ENCODE results near the gene LENG9.

Gene LENG9

DNA sequence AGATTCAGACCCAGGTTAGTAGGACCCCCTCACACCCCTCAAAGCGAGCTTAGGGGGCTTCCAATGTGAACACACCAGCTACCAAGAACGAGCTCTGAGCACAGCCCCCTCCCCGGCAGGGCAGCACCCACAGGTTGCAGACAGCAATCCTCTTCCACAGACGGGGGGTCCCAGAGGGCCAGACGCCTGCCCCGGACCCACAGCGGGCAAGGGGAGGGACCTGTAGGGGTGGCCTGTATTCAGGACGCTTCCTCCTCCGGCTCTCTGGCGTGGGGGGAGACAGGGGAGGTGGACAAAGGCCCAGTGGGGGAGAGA is 43.6 kb downstream of the LENG9 start:
- no peak for DNase-seq

DNA sequence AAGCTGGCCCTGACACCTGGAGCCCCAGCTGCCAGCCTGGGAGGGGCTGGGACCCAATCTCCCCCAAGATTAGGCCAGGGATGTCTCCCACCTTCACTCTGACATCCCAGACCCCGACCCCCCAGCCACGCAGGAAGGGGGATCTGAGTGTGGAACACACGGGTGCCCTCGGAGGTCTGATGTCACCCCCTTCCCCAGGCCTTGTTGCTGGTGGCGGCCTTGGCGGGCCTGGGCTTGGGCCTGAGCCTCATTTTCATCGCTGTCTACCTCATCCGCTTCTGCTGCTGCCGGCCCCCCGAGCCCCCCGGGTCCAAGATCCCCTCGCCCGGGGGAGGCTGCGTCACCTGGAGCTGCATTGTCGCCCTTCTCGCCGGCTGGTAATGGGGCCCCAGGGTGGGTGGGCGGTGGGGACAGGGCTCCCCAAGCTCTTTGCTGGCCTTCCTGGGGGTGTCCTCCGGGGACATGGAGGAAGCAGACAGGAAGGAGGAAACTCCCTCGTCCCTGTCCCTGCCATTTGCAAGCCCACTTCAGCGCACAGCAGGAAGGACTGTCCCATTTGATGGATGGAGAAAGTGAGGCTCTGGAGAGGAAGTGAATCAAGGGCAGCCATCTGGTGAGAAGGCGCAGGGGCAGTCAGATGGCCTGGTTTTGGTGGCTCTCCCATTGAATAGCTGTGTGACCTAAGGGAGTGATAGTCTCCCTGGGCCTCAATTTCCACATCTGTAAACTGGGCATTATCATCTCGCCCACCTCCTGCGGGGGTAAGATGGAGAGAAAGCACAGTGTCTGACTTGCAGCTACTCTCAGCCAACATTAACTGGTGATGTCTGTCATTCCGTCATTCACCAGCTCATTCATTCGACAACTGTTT is 44.4 kb downstream of the LENG9 start:
- DNase-seq, result no peak

DNA sequence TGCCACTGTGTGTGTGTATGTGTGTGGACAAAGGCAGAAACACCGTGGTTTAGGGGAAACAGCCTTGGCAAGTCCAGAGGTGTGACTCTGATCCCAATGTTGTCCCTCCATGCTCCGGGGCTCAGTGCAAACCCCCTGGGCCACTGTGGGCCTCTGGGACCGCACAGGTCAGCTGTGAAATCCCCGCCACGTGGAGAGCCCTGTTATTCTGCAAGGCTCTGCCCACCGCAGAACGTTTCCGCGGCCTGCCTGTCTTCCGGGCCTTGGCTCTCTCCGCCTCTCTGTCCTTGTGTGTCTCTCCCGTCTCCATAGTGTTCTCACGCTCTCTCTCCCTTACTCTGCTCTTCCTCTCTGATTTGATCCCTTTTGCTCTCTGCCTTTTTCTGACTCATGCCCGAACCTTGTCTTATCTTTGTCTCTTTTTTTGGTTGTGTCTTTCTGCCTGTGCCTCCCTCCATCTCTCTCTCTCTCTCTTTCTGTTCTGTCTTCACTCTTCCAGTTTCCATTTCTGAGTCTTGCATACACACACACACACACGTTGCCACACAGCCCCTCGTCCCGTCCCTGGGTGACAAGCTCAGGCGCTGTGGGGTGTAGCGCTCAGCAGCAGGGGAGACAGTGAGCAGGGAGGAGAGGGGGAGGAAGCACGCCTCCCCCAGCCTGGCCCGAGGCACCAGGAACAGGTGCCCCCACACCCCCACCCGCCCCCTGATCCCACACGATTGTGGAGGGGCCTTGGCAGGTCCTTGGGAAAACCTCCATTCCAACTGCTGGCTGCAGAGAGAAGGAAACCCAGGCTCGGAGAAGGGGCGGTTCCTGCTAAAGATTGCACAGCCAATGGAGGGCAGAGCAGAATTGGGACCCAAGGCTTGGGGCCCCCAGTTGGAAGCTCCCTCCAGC is 45.3 kb downstream of the LENG9 start:
- DNase-seq, result peak; percentile 18

DNA sequence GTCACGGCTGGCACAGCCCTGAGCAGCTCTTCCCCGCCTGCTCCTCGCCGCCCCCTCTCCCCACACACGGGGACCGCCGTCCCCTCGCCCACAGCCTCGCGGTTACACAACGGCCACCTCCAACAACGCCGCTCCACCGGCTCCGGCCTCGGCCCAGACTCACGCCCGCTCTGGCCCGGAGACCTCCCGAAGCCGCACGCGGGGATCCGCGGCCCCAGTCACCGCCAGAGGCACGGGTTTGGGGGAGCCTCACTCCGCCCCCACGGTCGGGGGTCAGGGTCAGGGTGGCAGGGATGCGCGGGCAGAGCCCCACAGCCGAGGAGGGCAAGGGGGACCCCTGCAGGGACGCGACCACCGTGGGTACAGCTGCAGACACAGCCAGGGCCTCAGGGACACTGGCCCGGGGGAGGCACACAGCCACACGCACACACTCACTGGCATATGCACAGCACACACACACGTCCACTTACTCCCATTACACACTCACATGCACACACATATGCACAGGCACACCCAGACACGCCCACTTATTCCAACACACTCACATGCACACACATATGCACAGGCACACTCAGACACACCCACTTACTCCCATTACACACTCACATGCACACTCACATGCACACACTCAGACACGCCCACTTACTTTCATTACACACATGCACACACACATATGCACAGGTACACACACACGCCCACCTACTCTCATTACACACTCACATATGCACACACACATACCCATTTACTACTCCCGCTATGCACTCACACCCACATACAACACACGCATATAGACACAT is 46.7 kb downstream of the LENG9 start:
- no peak for DNase-seq

GRCh38 chr19:54415901-54416673 is 47.5 kb downstream of the LENG9 start:
- no peak for DNase-seq

DNA sequence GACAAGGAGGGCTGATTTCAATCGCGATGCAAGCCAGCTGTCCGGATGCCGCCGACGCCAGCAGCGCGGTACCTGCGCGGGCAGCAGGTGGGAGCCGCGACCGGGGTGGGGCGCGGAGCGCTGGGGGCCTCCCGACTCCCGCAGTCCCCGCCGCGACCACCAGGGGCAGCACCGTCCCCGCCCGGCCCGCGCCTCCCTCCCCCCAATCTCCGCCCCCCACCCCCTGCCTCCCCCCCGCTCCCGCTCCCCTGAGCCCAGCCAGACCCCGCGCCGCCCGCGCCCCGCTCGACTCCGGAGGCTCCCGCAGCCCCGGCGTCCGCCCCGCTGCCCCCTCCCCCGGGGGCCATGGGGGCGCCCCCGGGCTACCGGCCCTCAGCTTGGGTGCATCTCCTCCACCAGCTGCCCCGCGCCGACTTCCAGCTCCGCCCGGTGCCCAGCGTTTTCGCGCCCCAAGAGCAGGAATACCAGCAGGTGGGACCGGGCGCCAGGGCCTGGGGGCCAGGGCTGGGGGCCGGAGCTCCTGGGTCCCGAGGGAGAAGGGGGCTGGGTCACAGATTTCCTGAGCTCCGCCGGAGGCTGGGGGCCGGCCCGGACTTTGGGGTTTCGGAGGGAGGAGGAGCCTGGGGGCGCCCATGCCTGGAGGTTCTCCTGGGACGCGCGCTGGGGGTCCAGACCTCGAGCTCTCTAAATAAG is 48.2 kb downstream of the LENG9 start, which contains the start of gene TTYH1:
Gene TTYH1, plus strand, starts transcription at position 257 of the 693 bp plus-strand sequence. Its CDS starts 89 bp downstream, at position 346.
- DNase-seq, result no peak

- no peak for DNase-seq
Observed at GRCh38 chr19:54414156-54414555, 49.4 kb downstream of the LENG9 start.

- DNase-seq, result no peak
Observed at GRCh38 chr19:54412877-54413276, 50.7 kb downstream of the LENG9 start.
